GM23338 (cell line): ENCODE data around the gene PPP2R5E.

Source experiments
- CTCF ChIP-seq, 2 experiments: fragments of 200-600 bp in 1 of 2; sonication (generic) in 1 of 2; conservative IDR thresholded peaks; 2 replicates each; pipeline versions ENCODE4 v1.5.1 to v1.6.1; 2016 to 2017; ENCODE audit warnings: antibody characterized with exemption in 2 of 2, low read depth in 2 of 2, mild to moderate bottlenecking in 2 of 2, moderate library complexity in 1 of 2
- EZH2 ChIP-seq: fragments of 200-600 bp; sonication (generic); IDR thresholded peaks from one replicate; pipeline ENCODE4 v1.8.0; 2017; ENCODE audit warnings: antibody characterized with exemption, mild to moderate bottlenecking, low read depth; ENCODE audit not compliant: unreplicated experiment
- EZH2phosphoT487 ChIP-seq: fragments of 200-600 bp; sonication (generic); IDR thresholded peaks from one replicate; pipeline ENCODE4 v1.8.1; 2018; ENCODE audit warnings: antibody characterized with exemption; ENCODE audit not compliant: unreplicated experiment
- NANOG ChIP-seq: IDR thresholded peaks from 2 replicates; pipeline ENCODE4 v1.6.1; 2016; ENCODE audit warnings: antibody characterized with exemption, borderline replicate concordance
- POLR2AphosphoS5 ChIP-seq: IDR thresholded peaks from 2 replicates; pipeline ENCODE4 v1.6.1; 2016; ENCODE audit warnings: antibody characterized with exemption, low read depth
- REST ChIP-seq: IDR thresholded peaks from one replicate; pipeline ENCODE4 v1.6.1; 2018; ENCODE audit warnings: antibody characterized with exemption; ENCODE audit not compliant: unreplicated experiment

- TF ChIP-seq CTCF (conservative IDR thresholded peaks at IDR 0.05; ENCODE audit: low read depth in 2 of 2) (no peak), EZH2phosphoT487 (no peak), POLR2AphosphoS5 (no peak), EZH2 (no peak), NANOG (no peak), REST (no peak)
Measured at GRCh38 chr14:63547798-63548335, 4.7 kb upstream of the PPP2R5E start.
